ENCODE measurements around the gene PHGDH. TPM values are rescaled to one million over a fixed set of nuclear protein-coding genes. Genes with fewer than 3 reads are reported as not detected.

The PHGDH gene
- total and polyA plus RNA-seq, 2 donors (not counting 3 experiments of a cell fraction or from before 2014, with no cell fraction given), result 37.9 to 120 TPM

GRCh38 chr1:119676571-119677206, 35.0 kb upstream of the PHGDH start:
- no peak overlapping the region for H2AFZ ChIP-seq (ENCODE audit: low read depth, low read length)
- BruUV-seq (replicated peaks), result no TSS peak
- ChIA-PET POLR2A (no interaction called here), CTCF (interaction anchor here (0.7 to 6.5 kb wide), 11 partner anchors 17 to 196 kb away, joined by 3 to 163 read pairs (median 28); partner anchors contain the start of genes PHGDH and ZNF697)
- DNase-seq (ENCODE audit: low read depth, low spot score) (no peak), FAIRE-seq (no peak)
- intact Hi-C loops (cut with micrococcal nuclease), result loop anchor here (10.0 kb wide), 1 partner anchor 402 kb away; no protein-coding TSS in a partner anchor
- no peaks in the 10 kb centered on the region for H3K36me3 ChIP-seq (ENCODE audit: control insufficient read depth in 2 of 2, extremely low read depth in 1 of 2, insufficient read depth in 2 of 2, low read length in 2 of 2)
- no peak overlapping the region for H3K4me2 ChIP-seq (ENCODE audit: insufficient read depth, low read length)
- H3K9ac ChIP-seq (replicated peaks; ENCODE audit: extremely low read depth, insufficient read depth, low read length), result no peak overlapping the region
- no peak overlapping the region for H3K4me3 ChIP-seq (replicated peaks in 1 of 3; ENCODE audit: insufficient read depth in 1 of 3, low read depth in 1 of 3, low read length in 3 of 3)
- dilution Hi-C loops (cut with MboI; ENCODE audit: extremely low pct_ligation_motif_present, low sequenced_read_pairs), result no loop called here
- H3K9me1 ChIP-seq (replicated peaks; ENCODE audit: control insufficient read depth, extremely low read depth, insufficient read depth, low read length), result no peaks in the 10 kb centered on the region
- H3K27me3 ChIP-seq (ENCODE audit: control insufficient read depth in 2 of 2, insufficient read depth in 2 of 2, low read length in 2 of 2), result peaks cover 4 to 6% of the 10 kb centered on the region in 2 experiments
- no peaks in the 10 kb centered on the region for H4K20me1 ChIP-seq (replicated peaks; ENCODE audit: control insufficient read depth, extremely low read depth, insufficient read depth, low read length)
- TF ChIP-seq GATA2 (IDR thresholded peaks at IDR 0.05; ENCODE audit: insufficient read depth, insufficient read length, low read depth, low read length) (no peak), MYC (IDR thresholded peaks at IDR 0.05; ENCODE audit: low read depth, low read length) (no peak), POLR2A (IDR thresholded peaks at IDR 0.05; ENCODE audit: low read depth, low read length) (no peak), MAX (IDR thresholded peaks at IDR 0.05; ENCODE audit: insufficient read depth, insufficient read length) (no peak), EZH2 (IDR thresholded peaks at IDR 0.05; ENCODE audit: borderline replicate concordance, low read depth, low read length, severe bottlenecking) (no peak), CTCF (IDR thresholded peaks at IDR 0.05; ENCODE audit: extremely low read depth in 1 of 2, insufficient read depth in 1 of 2, low read depth in 1 of 2, low read length in 2 of 2) (no peak), FOS (IDR thresholded peaks at IDR 0.05; ENCODE audit: borderline replicate concordance, insufficient read depth, low read length) (no peak), JUN (IDR thresholded peaks at IDR 0.05; ENCODE audit: borderline replicate concordance, insufficient read depth, insufficient read length, low read depth) (no peak), POLR2AphosphoS5 (IDR thresholded peaks at IDR 0.05; ENCODE audit: insufficient read depth, low read depth, low read length) (no peak)
- no peaks in the 10 kb centered on the region for H3K79me2 ChIP-seq (ENCODE audit: control insufficient read depth, insufficient read depth, low read length)
- no peak overlapping the region for H3K27ac ChIP-seq (ENCODE audit: insufficient read depth, low read depth, low read length)
- peaks cover 42% of the 10 kb centered on the region for H3K4me1 ChIP-seq (ENCODE audit: control insufficient read depth, extremely low read depth, insufficient read depth, low read length)
- no peaks in the 10 kb centered on the region for H3K9me3 ChIP-seq (replicated peaks; ENCODE audit: control insufficient read depth, insufficient read depth, low read length)
